ENCODE measurements around the gene TIFAB. TPM values are rescaled to one million over a fixed set of nuclear protein-coding genes. Genes with fewer than 3 reads are reported as not detected.
A peak's percentile ranks its signal among the peaks of the same experiment; 100 is the strongest.

The TIFAB gene
- total and polyA plus RNA-seq, 5 donors from 2014 or later, result not detected

- Mint-ChIP-seq H3K4me1 (peaks cover 0 to 7% (median 4%) of the 10 kb centered on the region in 4 donors), H3K9me3 (no peaks in the 10 kb centered on the region), H3K4me3 (no peak overlapping the region), H3K27ac (no peak overlapping the region), H3K36me3 (no peaks in the 10 kb centered on the region), H3K27me3 (peaks cover 47% of the 10 kb centered on the region)
- ATAC-seq (ENCODE audit: low read depth in 2 of 2), result no peak
- no peak for DNase-seq
- Histone ChIP-seq H3K9me3 (ENCODE audit: control insufficient read depth in 2 of 2, low read length in 2 of 2) (no peaks in the 10 kb centered on the region), H3K36me3 (ENCODE audit: control insufficient read depth, insufficient read depth, low read length) (no peaks in the 10 kb centered on the region), H3K4me1 (ENCODE audit: control insufficient read depth, insufficient read depth, low read length, poor library complexity, severe bottlenecking) (peaks cover 6% of the 10 kb centered on the region), H3K27ac (ENCODE audit: insufficient read depth, low read length, poor library complexity, severe bottlenecking) (no peak overlapping the region), H3K27me3 (ENCODE audit: control insufficient read depth, insufficient read depth, low read length) (peaks cover 2% of the 10 kb centered on the region), H3K4me3 (ENCODE audit: low read depth, low read length) (no peak overlapping the region)
Observed at GRCh38 chr5:135469911-135470310, 17.8 kb upstream of the TIFAB start.

DNA sequence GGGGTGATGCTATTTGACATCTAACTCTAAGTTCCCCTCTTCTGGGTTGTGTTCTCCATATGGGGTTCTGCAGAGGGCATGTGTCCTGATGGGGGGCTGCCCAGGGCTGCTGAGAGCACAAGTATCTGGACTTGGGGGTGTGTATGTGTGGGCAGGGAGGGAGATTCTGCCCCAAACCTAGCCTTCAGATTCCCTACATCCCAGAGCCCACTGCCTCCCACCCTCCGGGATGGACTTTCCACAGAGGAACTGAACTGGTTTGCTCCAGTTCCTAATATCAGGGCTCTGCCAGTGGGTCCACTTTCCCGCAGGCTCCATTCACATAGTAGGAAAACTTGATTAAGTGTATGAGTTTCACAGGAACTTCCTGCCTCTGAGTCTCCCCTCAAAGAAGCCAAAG, 16.4 kb upstream of the TIFAB start:
- Histone ChIP-seq H3K36me3 (ENCODE audit: control insufficient read depth, insufficient read depth, low read length) (no peaks in the 10 kb centered on the region), H3K27ac (ENCODE audit: insufficient read depth, low read length, poor library complexity, severe bottlenecking) (no peak overlapping the region), H3K9me3 (ENCODE audit: control insufficient read depth in 2 of 2, low read length in 2 of 2) (no peaks in the 10 kb centered on the region), H3K4me3 (ENCODE audit: low read depth, low read length) (no peak overlapping the region), H3K27me3 (ENCODE audit: control insufficient read depth, insufficient read depth, low read length) (peaks cover 2% of the 10 kb centered on the region), H3K4me1 (ENCODE audit: control insufficient read depth, insufficient read depth, low read length, poor library complexity, severe bottlenecking) (peaks cover 6% of the 10 kb centered on the region)
- H3K9me3 Mint-ChIP-seq, result no peaks in the 10 kb centered on the region
- H3K4me3 Mint-ChIP-seq, result no peak overlapping the region
- DNase-seq (no peak), ATAC-seq (ENCODE audit: low read depth in 2 of 2) (no peak)
- H3K36me3 Mint-ChIP-seq, result no peaks in the 10 kb centered on the region
- peaks cover 0 to 7% (median 4%) of the 10 kb centered on the region in 4 donors for H3K4me1 Mint-ChIP-seq
- H3K27ac Mint-ChIP-seq, result no peak overlapping the region
- H3K27me3 Mint-ChIP-seq, result peaks cover 46% of the 10 kb centered on the region

DNA sequence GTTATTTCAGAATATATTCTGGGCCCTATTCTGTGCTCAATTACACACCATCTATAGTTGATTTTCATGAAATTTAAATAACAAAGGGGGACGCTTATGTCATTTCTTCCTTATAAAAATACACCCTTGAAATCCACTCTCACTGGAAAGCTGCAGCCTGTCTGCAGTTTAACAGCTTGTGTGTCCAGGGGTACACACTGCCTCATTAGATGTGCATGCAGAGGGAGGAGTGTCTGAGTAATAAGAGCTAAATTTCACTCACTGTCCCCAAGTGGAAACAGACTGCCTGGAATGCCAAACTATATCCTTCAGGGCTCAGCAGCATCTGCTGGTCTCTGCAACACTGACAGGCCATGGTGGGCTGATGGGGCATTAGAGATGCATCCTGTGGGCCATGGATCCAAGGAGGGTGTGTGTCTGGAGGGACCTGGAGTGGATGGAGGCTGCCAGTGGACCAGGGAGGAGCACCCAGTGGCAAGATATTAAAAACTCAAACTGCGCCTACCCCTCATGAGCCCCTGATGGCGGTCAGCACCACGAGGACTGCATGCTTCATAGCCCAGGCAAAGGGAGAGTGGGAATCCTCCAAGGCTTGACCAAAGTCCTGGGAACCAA, 15.8 kb upstream of the TIFAB start:
- H3K9me3 Mint-ChIP-seq, result no peaks in the 10 kb centered on the region
- no peak overlapping the region for H3K27ac Mint-ChIP-seq
- H3K27me3 Mint-ChIP-seq, result peaks cover 42% of the 10 kb centered on the region
- H3K4me3 ChIP-seq (ENCODE audit: low read depth, low read length), result no peak overlapping the region
- no peaks in the 10 kb centered on the region for H3K36me3 ChIP-seq (ENCODE audit: control insufficient read depth, insufficient read depth, low read length)
- H3K36me3 Mint-ChIP-seq, result no peaks in the 10 kb centered on the region
- DNase-seq (no peak), ATAC-seq (ENCODE audit: low read depth in 2 of 2) (no peak)
- H3K4me1 ChIP-seq (ENCODE audit: control insufficient read depth, insufficient read depth, low read length, poor library complexity, severe bottlenecking), result peaks cover 6% of the 10 kb centered on the region
- no peak overlapping the region for H3K4me3 Mint-ChIP-seq
- peaks cover 0 to 7% (median 4%) of the 10 kb centered on the region in 4 donors for H3K4me1 Mint-ChIP-seq
- H3K27ac ChIP-seq (ENCODE audit: insufficient read depth, low read length, poor library complexity, severe bottlenecking), result no peak overlapping the region
- peaks cover 2% of the 10 kb centered on the region for H3K27me3 ChIP-seq (ENCODE audit: control insufficient read depth, insufficient read depth, low read length)
- H3K9me3 ChIP-seq (ENCODE audit: control insufficient read depth in 2 of 2, low read length in 2 of 2), result no peaks in the 10 kb centered on the region

GRCh38 chr5:135467051-135467625, 15.0 kb upstream of the TIFAB start:
- no peak for ATAC-seq (ENCODE audit: low read depth in 2 of 2)
- Histone ChIP-seq H3K27me3 (ENCODE audit: control insufficient read depth, insufficient read depth, low read length) (peaks cover 2% of the 10 kb centered on the region), H3K4me1 (ENCODE audit: control insufficient read depth, insufficient read depth, low read length, poor library complexity, severe bottlenecking) (peaks cover 6% of the 10 kb centered on the region), H3K4me3 (ENCODE audit: low read depth, low read length) (no peak overlapping the region), H3K36me3 (ENCODE audit: control insufficient read depth, insufficient read depth, low read length) (no peaks in the 10 kb centered on the region), H3K27ac (ENCODE audit: insufficient read depth, low read length, poor library complexity, severe bottlenecking) (no peak overlapping the region), H3K9me3 (ENCODE audit: control insufficient read depth in 2 of 2, low read length in 2 of 2) (no peaks in the 10 kb centered on the region)
- H3K4me3 Mint-ChIP-seq, result no peak overlapping the region
- no peaks in the 10 kb centered on the region for H3K9me3 Mint-ChIP-seq
- peaks cover 0 to 11% (median 4%) of the 10 kb centered on the region in 4 donors for H3K4me1 Mint-ChIP-seq
- H3K27ac Mint-ChIP-seq, result no peak overlapping the region
- H3K27me3 Mint-ChIP-seq, result peaks cover 44% of the 10 kb centered on the region
- DNase-seq, result no peak
- no peaks in the 10 kb centered on the region for H3K36me3 Mint-ChIP-seq

- ATAC-seq (ENCODE audit: low read depth in 2 of 2), result peak; percentile 46 to 63
- peak overlapping the region in 2 of 4 donors; percentile 51 to 62 for H3K4me3 Mint-ChIP-seq
- H3K4me3 ChIP-seq (ENCODE audit: low read depth, low read length), result no peak overlapping the region
Observed at GRCh38 chr5:135466178-135467050, 14.3 kb upstream of the TIFAB start.

DNA sequence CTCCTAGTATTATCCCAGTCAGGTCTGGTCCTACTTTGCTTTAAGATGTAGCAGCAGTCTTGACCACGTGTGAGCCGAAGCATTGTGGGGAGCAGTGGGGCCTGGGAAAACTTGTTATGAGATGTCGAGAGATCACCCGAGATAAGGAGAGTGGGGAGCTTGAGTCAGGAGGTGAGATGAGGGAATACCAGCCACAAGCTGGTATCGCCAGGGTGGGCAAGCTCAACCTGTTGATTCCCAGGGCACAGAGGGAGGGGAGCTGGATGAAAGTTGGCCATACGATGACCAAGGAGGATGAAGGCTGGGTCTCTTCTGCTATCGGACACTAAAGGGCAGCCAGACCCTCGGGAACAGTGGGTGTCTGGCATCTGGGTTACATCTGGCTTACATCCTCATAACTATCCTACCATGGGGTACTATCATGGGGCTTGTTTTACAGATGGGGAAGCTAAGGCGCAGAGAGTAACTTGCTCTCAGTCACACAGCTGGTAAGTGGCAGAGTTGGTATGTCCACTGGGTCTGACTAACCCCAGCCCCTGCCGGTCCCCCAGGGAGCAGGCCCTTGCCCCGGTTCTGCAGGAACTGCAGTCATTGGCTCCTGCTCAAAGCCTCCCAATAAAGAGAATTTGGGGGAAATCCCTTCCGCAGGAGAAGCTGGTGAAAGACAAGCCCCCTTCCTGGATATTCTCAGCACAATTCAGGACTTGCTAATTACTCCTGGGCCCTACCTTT, 13.4 kb upstream of the TIFAB start:
- peaks cover 48% of the 10 kb centered on the region for H3K27me3 Mint-ChIP-seq

More at GRCh38 chr5:135466178-135467050, 14.3 kb upstream of the TIFAB start:
- Mint-ChIP-seq H3K9me3 (no peaks in the 10 kb centered on the region), H3K27ac (no peak overlapping the region), H3K36me3 (no peaks in the 10 kb centered on the region), H3K27me3 (peaks cover 44% of the 10 kb centered on the region), H3K4me1 (peaks cover 0 to 11% (median 4%) of the 10 kb centered on the region in 4 donors)
- Histone ChIP-seq H3K4me1 (ENCODE audit: control insufficient read depth, insufficient read depth, low read length, poor library complexity, severe bottlenecking) (peaks cover 6% of the 10 kb centered on the region), H3K27ac (ENCODE audit: insufficient read depth, low read length, poor library complexity, severe bottlenecking) (no peak overlapping the region), H3K27me3 (ENCODE audit: control insufficient read depth, insufficient read depth, low read length) (peaks cover 2% of the 10 kb centered on the region), H3K9me3 (ENCODE audit: control insufficient read depth in 2 of 2, low read length in 2 of 2) (no peaks in the 10 kb centered on the region), H3K36me3 (ENCODE audit: control insufficient read depth, insufficient read depth, low read length) (no peaks in the 10 kb centered on the region)
- peak in 2 of 3 donors; percentile 20 to 59 for DNase-seq

GRCh38 chr5:135462304-135462703, 10.2 kb upstream of the TIFAB start:
- Mint-ChIP-seq H3K36me3 (no peaks in the 10 kb centered on the region), H3K4me1 (peaks cover 0 to 11% (median 1%) of the 10 kb centered on the region in 4 donors), H3K27me3 (peaks cover 40% of the 10 kb centered on the region), H3K4me3 (no peak overlapping the region), H3K9me3 (peaks cover 0 to 1% (median 0%) of the 10 kb centered on the region in 7 donors), H3K27ac (peak overlapping the region in 1 of 3 donors; percentile 83)
- H3K27ac ChIP-seq (ENCODE audit: insufficient read depth, low read length, poor library complexity, severe bottlenecking), result no peak overlapping the region
- no peaks in the 10 kb centered on the region for H3K27me3 ChIP-seq (ENCODE audit: control insufficient read depth, insufficient read depth, low read length)
- no peak overlapping the region for H3K4me3 ChIP-seq (ENCODE audit: low read depth, low read length)
- peaks cover 6% of the 10 kb centered on the region for H3K4me1 ChIP-seq (ENCODE audit: control insufficient read depth, insufficient read depth, low read length, poor library complexity, severe bottlenecking)
- H3K9me3 ChIP-seq (ENCODE audit: control insufficient read depth in 2 of 2, low read length in 2 of 2), result no peaks in the 10 kb centered on the region
- H3K36me3 ChIP-seq (ENCODE audit: control insufficient read depth, insufficient read depth, low read length), result no peaks in the 10 kb centered on the region
- DNase-seq (peak in 2 of 3 donors; percentile 31 to 83), ATAC-seq (ENCODE audit: low read depth in 2 of 2) (peak; percentile 36 to 52)

More for the DNA sequence above, 13.4 kb upstream of the TIFAB start:
- peak overlapping the region in 1 of 4 donors; percentile 11 for H3K4me3 Mint-ChIP-seq
- H3K9me3 ChIP-seq (ENCODE audit: control insufficient read depth in 2 of 2, low read length in 2 of 2), result no peaks in the 10 kb centered on the region
- H3K4me3 ChIP-seq (ENCODE audit: low read depth, low read length), result no peak overlapping the region
- H3K9me3 Mint-ChIP-seq, result no peaks in the 10 kb centered on the region
- no peak overlapping the region for H3K27ac ChIP-seq (ENCODE audit: insufficient read depth, low read length, poor library complexity, severe bottlenecking)
- peaks cover 0 to 11% (median 4%) of the 10 kb centered on the region in 4 donors for H3K4me1 Mint-ChIP-seq
- ATAC-seq (ENCODE audit: low read depth in 2 of 2), result no peak
- no peak overlapping the region for H3K27ac Mint-ChIP-seq
- DNase-seq, result peak in 1 of 3 donors; percentile 5
- H3K36me3 ChIP-seq (ENCODE audit: control insufficient read depth, insufficient read depth, low read length), result no peaks in the 10 kb centered on the region
- no peaks in the 10 kb centered on the region for H3K27me3 ChIP-seq (ENCODE audit: control insufficient read depth, insufficient read depth, low read length)
- no peaks in the 10 kb centered on the region for H3K36me3 Mint-ChIP-seq
- H3K4me1 ChIP-seq (ENCODE audit: control insufficient read depth, insufficient read depth, low read length, poor library complexity, severe bottlenecking), result peaks cover 6% of the 10 kb centered on the region
